ENCODE measurements around the gene PRKAG2.

The PRKAG2 gene

GRCh38 chr7:151716323-151716722, 160.6 kb downstream of the PRKAG2 start:
- Histone ChIP-seq H3K9me3 (ENCODE audit: insufficient read depth, low read length) (no peaks in the 10 kb centered on the region), H3K79me2 (ENCODE audit: insufficient read depth, low read length) (no peaks in the 10 kb centered on the region), H3K27me3 (ENCODE audit: low read length) (no peaks in the 10 kb centered on the region), H3K9me2 (replicated peaks; ENCODE audit: insufficient read depth, low read length) (no peaks in the 10 kb centered on the region), H2AFZ (ENCODE audit: low read depth, low read length, severe bottlenecking) (no peak overlapping the region), H3K4me3 (ENCODE audit: insufficient read depth, low read length, poor library complexity, severe bottlenecking) (no peak overlapping the region), H3F3A (ENCODE audit: insufficient read depth) (no peaks in the 10 kb centered on the region), H3K27ac (ENCODE audit: low read depth, low read length) (no peak overlapping the region), H3K4me2 (ENCODE audit: low read depth, low read length, poor library complexity, severe bottlenecking) (no peak overlapping the region), H4K20me1 (ENCODE audit: low read depth, low read length) (no peaks in the 10 kb centered on the region), H3K36me3 (ENCODE audit: low read length) (no peaks in the 10 kb centered on the region), H3K9ac (ENCODE audit: low read length) (no peak overlapping the region)
- TF ChIP-seq CTCF (IDR thresholded peaks at IDR 0.05; ENCODE audit: insufficient read depth, low read length, poor library complexity, severe bottlenecking): no peak
- no peak for TF ChIP-seq EZH2phosphoT487 (conservative IDR thresholded peaks at IDR 0.05; ENCODE audit: low read length)

DNA sequence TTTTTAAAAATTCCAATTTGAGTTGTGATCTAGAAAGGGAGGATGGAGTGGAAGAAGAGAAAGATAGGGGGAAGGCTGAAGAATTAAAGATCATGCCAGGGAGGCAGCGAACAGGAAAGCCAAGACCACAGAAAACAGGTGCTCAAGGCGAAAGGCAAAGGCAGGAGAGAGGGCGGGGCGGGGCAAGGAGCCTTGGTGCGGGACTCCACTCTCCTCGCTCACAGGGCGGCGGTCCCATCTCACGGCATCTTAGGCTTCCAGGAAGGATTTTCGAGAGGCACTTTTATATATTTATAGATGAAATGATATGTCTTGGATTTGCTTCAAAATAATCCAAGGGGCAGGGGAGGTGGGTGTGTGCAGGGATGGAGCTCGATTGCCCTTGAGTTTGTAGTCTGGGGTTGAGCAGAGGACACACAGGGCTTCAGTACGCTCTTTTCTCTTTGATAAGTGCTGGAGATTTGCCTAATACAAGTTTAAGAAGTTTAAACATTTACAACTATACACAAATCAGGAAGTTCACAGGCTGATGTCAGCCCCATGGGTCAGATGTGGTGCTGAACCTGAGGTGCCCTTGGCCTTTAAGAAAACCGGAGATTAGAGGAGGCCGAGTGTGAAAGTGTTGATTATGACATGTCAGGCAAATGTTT, 161.1 kb downstream of the PRKAG2 start:
- Histone ChIP-seq H3K9ac (ENCODE audit: low read length) (no peak overlapping the region), H3K79me2 (ENCODE audit: insufficient read depth, low read length) (no peaks in the 10 kb centered on the region), H3K9me2 (replicated peaks; ENCODE audit: insufficient read depth, low read length) (no peaks in the 10 kb centered on the region), H3F3A (ENCODE audit: insufficient read depth) (no peaks in the 10 kb centered on the region), H3K36me3 (ENCODE audit: low read length) (no peaks in the 10 kb centered on the region), H3K27ac (ENCODE audit: low read depth, low read length) (no peak overlapping the region), H4K20me1 (ENCODE audit: low read depth, low read length) (no peaks in the 10 kb centered on the region), H3K4me2 (ENCODE audit: low read depth, low read length, poor library complexity, severe bottlenecking) (no peak overlapping the region), H3K27me3 (ENCODE audit: low read length) (no peaks in the 10 kb centered on the region), H3K4me3 (ENCODE audit: insufficient read depth, low read length, poor library complexity, severe bottlenecking) (no peak overlapping the region), H3K9me3 (ENCODE audit: insufficient read depth, low read length) (no peaks in the 10 kb centered on the region), H2AFZ (ENCODE audit: low read depth, low read length, severe bottlenecking) (no peak overlapping the region)
- TF ChIP-seq CTCF (IDR thresholded peaks at IDR 0.05; ENCODE audit: insufficient read depth, low read length, poor library complexity, severe bottlenecking) (no peak), EZH2phosphoT487 (conservative IDR thresholded peaks at IDR 0.05; ENCODE audit: low read length) (no peak)

DNA sequence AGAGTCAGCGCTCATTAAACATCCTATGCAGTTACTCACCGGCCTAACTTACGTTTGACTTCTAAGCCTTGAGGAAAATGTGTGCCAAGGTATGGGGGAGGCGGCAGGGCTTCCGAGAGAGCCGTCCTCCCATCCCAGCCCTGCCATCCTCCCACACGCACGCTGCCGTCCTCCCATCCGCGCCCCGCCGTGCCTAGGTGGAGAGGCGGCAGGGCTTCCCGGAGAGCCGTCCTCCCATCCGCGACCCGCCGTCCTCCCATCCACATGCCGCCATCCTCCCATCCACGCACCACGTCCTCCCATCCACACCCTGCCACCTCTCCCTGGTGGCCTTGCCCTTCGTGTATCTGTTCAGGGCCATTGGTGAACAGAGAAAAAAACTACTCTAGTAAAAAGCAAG, 162.7 kb downstream of the PRKAG2 start:
- Histone ChIP-seq H3K4me3 (ENCODE audit: insufficient read depth, low read length, poor library complexity, severe bottlenecking) (no peak overlapping the region), H3K4me2 (ENCODE audit: low read depth, low read length, poor library complexity, severe bottlenecking) (no peak overlapping the region), H3K27me3 (ENCODE audit: low read length) (no peaks in the 10 kb centered on the region), H3K79me2 (ENCODE audit: insufficient read depth, low read length) (no peaks in the 10 kb centered on the region), H3K9me3 (ENCODE audit: insufficient read depth, low read length) (no peaks in the 10 kb centered on the region), H3K27ac (ENCODE audit: low read depth, low read length) (no peak overlapping the region), H3K9ac (ENCODE audit: low read length) (no peak overlapping the region), H3K9me2 (replicated peaks; ENCODE audit: insufficient read depth, low read length) (no peaks in the 10 kb centered on the region), H3K36me3 (ENCODE audit: low read length) (no peaks in the 10 kb centered on the region), H4K20me1 (ENCODE audit: low read depth, low read length) (no peaks in the 10 kb centered on the region), H2AFZ (ENCODE audit: low read depth, low read length, severe bottlenecking) (no peak overlapping the region), H3F3A (ENCODE audit: insufficient read depth) (no peaks in the 10 kb centered on the region)
- TF ChIP-seq EZH2phosphoT487 (conservative IDR thresholded peaks at IDR 0.05; ENCODE audit: low read length): no peak
- no peak for TF ChIP-seq CTCF (IDR thresholded peaks at IDR 0.05; ENCODE audit: insufficient read depth, low read length, poor library complexity, severe bottlenecking)
